Limb (tissue), 2 donors: ENCODE results near the gene CDHR3.
"Not testable (repeated sequence)": the region's sequence is repeated elsewhere in the genome, so short reads cannot be mapped to it uniquely, and the experiment has no call there.

ENCODE experiments used
- DNase-seq, 2 donors: peaks; one replicate each; pipeline ENCODE4 v3.0.0-alpha.2; 2016; ENCODE audit errors: extremely low spot score in 2 of 2

The CDHR3 gene

GRCh38 chr7:105996860-105997737 lies 34.0 kb downstream of the CDHR3 start:
- no peak for DNase-seq

- DNase-seq, result no peak
These were observed 36.2 kb downstream of the CDHR3 start for GRCh38 chr7:105999256-105999655.

- no peak for DNase-seq
These were observed 38.1 kb downstream of the CDHR3 start for GRCh38 chr7:106001196-106001595.

GRCh38 chr7:106001886-106002285 lies 38.8 kb downstream of the CDHR3 start:
- no peak for DNase-seq

GRCh38 chr7:106003525-106004064 lies 40.5 kb downstream of the CDHR3 start:
- DNase-seq, result no peak

- no peak for DNase-seq
These were observed 43.8 kb downstream of the CDHR3 start for GRCh38 chr7:106006906-106007305.

GRCh38 chr7:106007796-106008195 lies 44.7 kb downstream of the CDHR3 start:
- not testable (repeated sequence) for DNase-seq

GRCh38 chr7:106009503-106010226 lies 46.6 kb downstream of the CDHR3 start:
- DNase-seq, result peak; percentile 67 to 88

GRCh38 chr7:106010331-106010730 lies 47.3 kb downstream of the CDHR3 start:
- DNase-seq, result no peak

- DNase-seq, result no peak
These were observed 47.8 kb downstream of the CDHR3 start for GRCh38 chr7:106010866-106011265.

GRCh38 chr7:106012184-106012583 lies 49.1 kb downstream of the CDHR3 start:
- no peak for DNase-seq

GRCh38 chr7:106012935-106013439 lies 49.9 kb downstream of the CDHR3 start:
- no peak for DNase-seq

GRCh38 chr7:106015381-106016218 lies 52.5 kb downstream of the CDHR3 start:
- DNase-seq, result no peak

- no peak for DNase-seq
These were observed 53.3 kb downstream of the CDHR3 start for GRCh38 chr7:106016331-106016730.

GRCh38 chr7:106017657-106018056 lies 54.6 kb downstream of the CDHR3 start:
- no peak for DNase-seq

GRCh38 chr7:106018566-106019469 lies 55.8 kb downstream of the CDHR3 start:
- no peak for DNase-seq

GRCh38 chr7:106019470-106019820 lies 56.4 kb downstream of the CDHR3 start:
- no peak for DNase-seq

GRCh38 chr7:106021151-106022067 lies 58.3 kb downstream of the CDHR3 start:
- peak in 1 of 2 donors; percentile 41 for DNase-seq

GRCh38 chr7:106022193-106022821 lies 59.2 kb downstream of the CDHR3 start:
- DNase-seq, result no peak
